ENCODE data around the gene FAM228B. TPM values are rescaled to one million over a fixed set of nuclear protein-coding genes. Genes with fewer than 3 reads are reported as not detected.
"Not testable (repeated sequence)": the region's sequence is repeated elsewhere in the genome, so short reads cannot be mapped to it uniquely, and the experiment has no call there.

FAM228B gene
- polyA plus RNA-seq, 1 experiment, result 4.2 TPM

DNA sequence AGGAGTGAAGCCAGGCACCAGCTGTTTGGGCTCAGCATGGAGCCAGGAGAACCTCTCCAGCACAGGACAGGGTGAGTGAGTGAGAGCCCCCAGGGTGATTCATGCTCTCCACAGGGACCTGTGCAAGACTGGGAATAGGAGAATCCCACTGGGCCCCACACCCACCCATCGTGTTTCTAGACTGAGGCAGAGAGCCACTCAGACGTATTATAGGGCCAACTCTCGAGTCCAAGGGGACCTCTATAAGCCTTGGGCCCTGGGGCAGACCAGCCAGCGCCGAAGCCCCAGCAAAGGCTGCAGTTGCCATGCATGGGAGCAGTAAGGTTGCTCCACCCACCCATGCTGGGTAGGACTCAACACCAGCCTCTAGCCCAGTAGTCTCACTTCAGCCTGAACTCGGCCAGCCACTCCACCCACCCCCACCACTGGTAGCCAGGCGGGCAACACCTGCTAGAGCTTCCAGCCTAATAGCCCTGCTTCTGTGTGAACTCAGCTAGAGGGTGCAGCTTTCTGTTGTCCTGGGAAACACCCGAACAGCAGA lies 19.1 kb upstream of the FAM228B start:
- ChIA-PET POLR2A (no interaction called here), CTCF (no interaction called here)
- Histone ChIP-seq H3K4me3 (ENCODE audit: low read depth, low read length) (no peak overlapping the region), H3K27me3 (ENCODE audit: control insufficient read depth, insufficient read depth, low read length) (no peaks in the 10 kb centered on the region), H3K36me3 (ENCODE audit: control insufficient read depth, insufficient read depth, low read length) (peaks cover 3% of the 10 kb centered on the region; the same call in 1 of the 2 replicates)
- TF ChIP-seq, protein P1, sequence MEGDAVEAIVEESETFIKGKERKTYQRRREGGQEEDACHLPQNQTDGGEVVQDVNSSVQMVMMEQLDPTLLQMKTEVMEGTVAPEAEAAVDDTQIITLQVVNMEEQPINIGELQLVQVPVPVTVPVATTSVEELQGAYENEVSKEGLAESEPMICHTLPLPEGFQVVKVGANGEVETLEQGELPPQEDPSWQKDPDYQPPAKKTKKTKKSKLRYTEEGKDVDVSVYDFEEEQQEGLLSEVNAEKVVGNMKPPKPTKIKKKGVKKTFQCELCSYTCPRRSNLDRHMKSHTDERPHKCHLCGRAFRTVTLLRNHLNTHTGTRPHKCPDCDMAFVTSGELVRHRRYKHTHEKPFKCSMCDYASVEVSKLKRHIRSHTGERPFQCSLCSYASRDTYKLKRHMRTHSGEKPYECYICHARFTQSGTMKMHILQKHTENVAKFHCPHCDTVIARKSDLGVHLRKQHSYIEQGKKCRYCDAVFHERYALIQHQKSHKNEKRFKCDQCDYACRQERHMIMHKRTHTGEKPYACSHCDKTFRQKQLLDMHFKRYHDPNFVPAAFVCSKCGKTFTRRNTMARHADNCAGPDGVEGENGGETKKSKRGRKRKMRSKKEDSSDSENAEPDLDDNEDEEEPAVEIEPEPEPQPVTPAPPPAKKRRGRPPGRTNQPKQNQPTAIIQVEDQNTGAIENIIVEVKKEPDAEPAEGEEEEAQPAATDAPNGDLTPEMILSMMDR (IDR thresholded peaks at IDR 0.05; ENCODE audit: insufficient read depth, low read depth, low read length), result no peak
- no peak for DNase-seq (ENCODE audit: low read depth)

DNA sequence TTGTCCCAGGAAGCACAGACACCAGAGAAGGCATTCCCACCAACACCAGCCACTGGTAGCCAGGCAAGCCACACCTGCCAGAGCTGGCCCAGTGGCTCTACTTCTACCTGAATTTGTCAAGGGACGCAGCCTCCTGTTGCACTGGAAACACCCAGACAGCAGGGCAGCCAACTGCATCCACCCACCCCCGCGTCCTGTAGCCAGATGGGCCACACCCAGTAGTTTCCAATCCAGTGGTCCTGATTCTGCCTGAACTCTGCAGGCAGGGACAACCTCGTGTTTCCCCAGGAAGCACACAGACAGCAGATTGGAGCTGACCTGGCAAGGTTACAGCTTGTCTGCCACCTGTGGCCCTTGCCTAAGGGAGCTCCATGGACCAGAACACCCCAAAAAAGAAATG lies 18.4 kb upstream of the FAM228B start:
- no peak overlapping the region for H3K4me3 ChIP-seq (ENCODE audit: low read depth, low read length)
- POLR2A ChIA-PET, result no interaction called here
- CTCF ChIA-PET, result interaction anchor here (1.3 kb wide), 1 partner anchor 21 kb away, joined by 6 read pairs; the partner anchor contains the start of gene TP53I3
- TF ChIP-seq, protein P1 (IDR thresholded peaks at IDR 0.05; ENCODE audit: insufficient read depth, low read depth, low read length), result no peak
- DNase-seq (ENCODE audit: low read depth), result no peak
- peaks cover 3% of the 10 kb centered on the region; the same call in 1 of the 2 replicates for H3K36me3 ChIP-seq (ENCODE audit: control insufficient read depth, insufficient read depth, low read length)
- H3K27me3 ChIP-seq (ENCODE audit: control insufficient read depth, insufficient read depth, low read length), result no peaks in the 10 kb centered on the region

DNA sequence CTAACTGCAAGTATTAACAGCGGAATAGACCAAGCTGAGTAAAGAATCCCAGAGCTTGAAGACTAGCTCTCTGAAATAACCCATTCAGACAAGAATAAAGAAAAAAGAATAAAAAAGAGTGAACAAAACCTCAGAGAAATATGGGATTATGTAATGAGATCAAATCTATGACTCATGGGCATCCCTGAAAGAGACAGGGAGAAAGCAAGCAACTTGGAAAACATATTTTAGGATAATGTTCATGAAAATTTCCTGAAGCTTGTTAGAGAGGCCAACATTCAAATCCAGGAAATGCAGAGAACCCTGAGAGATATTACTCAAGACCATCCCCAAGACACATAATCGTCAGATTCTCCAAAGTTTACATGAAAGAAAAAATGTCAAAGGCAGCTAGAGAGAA lies 17.5 kb upstream of the FAM228B start:
- ChIA-PET POLR2A (no interaction called here), CTCF (interaction anchor here (0.6 to 1.3 kb wide), 2 partner anchors 13 to 22 kb away, joined by 4 to 6 read pairs; partner anchors contain the start of gene TP53I3)
- DNase-seq (ENCODE audit: low read depth), result no peak
- Histone ChIP-seq H3K4me3 (ENCODE audit: low read depth, low read length) (no peak overlapping the region), H3K36me3 (ENCODE audit: control insufficient read depth, insufficient read depth, low read length) (peaks cover 3% of the 10 kb centered on the region; the same call in 1 of the 2 replicates), H3K27me3 (ENCODE audit: control insufficient read depth, insufficient read depth, low read length) (no peaks in the 10 kb centered on the region)
- TF ChIP-seq, protein P1 (IDR thresholded peaks at IDR 0.05; ENCODE audit: insufficient read depth, low read depth, low read length), result no peak

DNA sequence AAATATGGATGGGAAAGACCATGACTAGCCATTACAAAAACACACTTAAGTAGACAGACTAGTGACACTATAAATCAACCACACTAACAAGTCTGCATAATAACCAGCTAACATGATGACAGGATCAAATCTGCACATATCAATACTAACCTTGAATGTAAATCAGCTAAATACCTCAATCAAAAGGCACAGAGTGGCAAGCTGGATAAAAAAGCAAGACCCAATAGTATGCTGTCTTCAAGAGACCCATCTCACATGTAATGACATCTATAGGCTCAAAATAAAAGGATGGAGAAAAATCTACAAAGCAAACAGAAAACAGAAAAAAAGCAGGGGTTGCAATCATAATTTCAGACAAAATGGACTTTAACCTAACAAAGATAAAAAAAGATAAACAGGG lies 16.5 kb upstream of the FAM228B start:
- TF ChIP-seq, protein P1 (IDR thresholded peaks at IDR 0.05; ENCODE audit: insufficient read depth, low read depth, low read length), result no peak
- no peak overlapping the region for H3K4me3 ChIP-seq (ENCODE audit: low read depth, low read length)
- peaks cover 3% of the 10 kb centered on the region; the same call in 1 of the 2 replicates for H3K36me3 ChIP-seq (ENCODE audit: control insufficient read depth, insufficient read depth, low read length)
- DNase-seq (ENCODE audit: low read depth), result no peak
- ChIA-PET POLR2A (no interaction called here), CTCF (interaction anchor here (0.9 kb wide), 1 partner anchor 23 kb away, joined by 3 read pairs; no protein-coding TSS in a partner anchor)
- H3K27me3 ChIP-seq (ENCODE audit: control insufficient read depth, insufficient read depth, low read length), result no peaks in the 10 kb centered on the region

DNA sequence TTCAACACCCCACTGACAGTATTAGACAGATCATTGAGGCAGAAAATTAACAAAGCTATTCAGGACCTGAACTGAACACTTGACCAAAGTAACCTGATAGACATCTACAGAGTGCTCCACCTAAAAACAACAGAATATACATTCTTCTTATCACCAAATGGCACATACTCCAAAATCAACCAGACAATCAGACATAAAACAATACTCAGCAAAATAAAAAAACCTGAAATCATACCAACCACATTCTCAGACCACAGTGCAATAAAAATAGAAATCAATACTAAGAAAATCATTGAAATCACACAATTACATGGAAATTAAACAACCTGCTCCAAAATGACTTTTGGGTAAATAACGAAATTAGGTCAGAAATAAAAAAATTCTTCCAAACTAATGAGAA lies 15.9 kb upstream of the FAM228B start:
- Histone ChIP-seq H3K27me3 (ENCODE audit: control insufficient read depth, insufficient read depth, low read length) (no peaks in the 10 kb centered on the region), H3K36me3 (ENCODE audit: control insufficient read depth, insufficient read depth, low read length) (peaks cover 3% of the 10 kb centered on the region; the same call in 1 of the 2 replicates), H3K4me3 (ENCODE audit: low read depth, low read length) (no peak overlapping the region)
- DNase-seq (ENCODE audit: low read depth), result no peak
- POLR2A ChIA-PET, result no interaction called here
- CTCF ChIA-PET, result interaction anchor here (0.9 kb wide), 1 partner anchor 23 kb away, joined by 3 read pairs; no protein-coding TSS in a partner anchor
- TF ChIP-seq, protein P1 (IDR thresholded peaks at IDR 0.05; ENCODE audit: insufficient read depth, low read depth, low read length), result no peak

DNA sequence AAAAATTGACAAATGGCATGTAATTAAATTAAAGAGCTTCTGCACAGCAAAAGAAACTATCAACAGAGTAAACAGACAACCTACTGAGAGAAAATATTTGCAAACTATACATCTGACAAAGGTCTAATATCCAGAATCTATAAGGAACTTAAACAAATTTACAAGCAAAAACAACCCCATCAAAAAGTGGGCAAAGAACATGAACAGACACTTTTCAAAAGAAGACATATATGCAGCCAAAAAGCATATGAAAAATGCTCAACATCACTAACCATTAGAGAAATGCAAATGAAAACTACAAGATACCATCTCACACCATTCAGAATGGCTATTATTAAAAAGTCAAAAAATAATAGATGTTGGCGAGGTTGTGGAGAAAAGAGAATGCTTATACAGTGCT lies 13.8 kb upstream of the FAM228B start:
- POLR2A ChIA-PET; H3K4me3 ChIP-seq (ENCODE audit: low read depth, low read length); CTCF ChIA-PET; H3K36me3 ChIP-seq (ENCODE audit: control insufficient read depth, insufficient read depth, low read length); DNase-seq (ENCODE audit: low read depth); H3K27me3 ChIP-seq (ENCODE audit: control insufficient read depth, insufficient read depth, low read length): not testable (repeated sequence)

Measured in BJ (cell line).